ENCODE results near the gene RIPK1. TPM values are rescaled to one million over a fixed set of nuclear protein-coding genes. Genes with fewer than 3 reads are reported as not detected.

Gene RIPK1
- total and polyA plus RNA-seq, 2 donors (not counting 3 experiments of a cell fraction or from before 2014, with no cell fraction given) = 11.2 to 20.6 TPM

- dilution Hi-C loops (cut with MboI; ENCODE audit: extremely low pct_ligation_motif_present, low sequenced_read_pairs) = no loop called here
- FAIRE-seq = no peak
- TF ChIP-seq FOS (IDR thresholded peaks at IDR 0.05; ENCODE audit: borderline replicate concordance, insufficient read depth, low read length) = no peak
- TF ChIP-seq JUN (IDR thresholded peaks at IDR 0.05; ENCODE audit: borderline replicate concordance, insufficient read depth, insufficient read length, low read depth) = no peak
- Histone ChIP-seq H3K4me2 (ENCODE audit: insufficient read depth, low read length) (no peak overlapping the region), H3K4me3 (replicated peaks in 1 of 3; ENCODE audit: insufficient read depth in 1 of 3, low read depth in 1 of 3, low read length in 3 of 3) (no peak overlapping the region), H3K9me3 (replicated peaks; ENCODE audit: control insufficient read depth, insufficient read depth, low read length) (no peaks in the 10 kb centered on the region), H3K27ac (ENCODE audit: insufficient read depth, low read depth, low read length) (no peak overlapping the region), H3K27me3 (ENCODE audit: control insufficient read depth in 2 of 2, insufficient read depth in 2 of 2, low read length in 2 of 2) (peaks cover 0 to 2% of the 10 kb centered on the region in 2 experiments), H4K20me1 (replicated peaks; ENCODE audit: control insufficient read depth, extremely low read depth, insufficient read depth, low read length) (no peaks in the 10 kb centered on the region), H3K9ac (replicated peaks; ENCODE audit: extremely low read depth, insufficient read depth, low read length) (no peak overlapping the region), H3K36me3 (ENCODE audit: control insufficient read depth in 2 of 2, extremely low read depth in 1 of 2, insufficient read depth in 2 of 2, low read length in 2 of 2) (no peaks in the 10 kb centered on the region), H3K79me2 (ENCODE audit: control insufficient read depth, insufficient read depth, low read length) (no peaks in the 10 kb centered on the region), H3K9me1 (replicated peaks; ENCODE audit: control insufficient read depth, extremely low read depth, insufficient read depth, low read length) (no peaks in the 10 kb centered on the region), H3K4me1 (ENCODE audit: control insufficient read depth, extremely low read depth, insufficient read depth, low read length) (peaks cover 3% of the 10 kb centered on the region), H2AFZ (ENCODE audit: low read depth, low read length) (no peak overlapping the region)
- no TSS peak for BruUV-seq (replicated peaks)
- ChIA-PET CTCF (interaction anchor here (2.2 to 2.7 kb wide), 2 partner anchors 9 to 33 kb away, joined by 6 to 14 read pairs; no protein-coding TSS in a partner anchor), POLR2A (no interaction called here)
- no peak for DNase-seq (ENCODE audit: low read depth, low spot score)
- intact Hi-C loops (cut with micrococcal nuclease) = no loop called here
Measured at GRCh38 chr6:3035397-3035796, 32.9 kb upstream of the RIPK1 start.

DNA sequence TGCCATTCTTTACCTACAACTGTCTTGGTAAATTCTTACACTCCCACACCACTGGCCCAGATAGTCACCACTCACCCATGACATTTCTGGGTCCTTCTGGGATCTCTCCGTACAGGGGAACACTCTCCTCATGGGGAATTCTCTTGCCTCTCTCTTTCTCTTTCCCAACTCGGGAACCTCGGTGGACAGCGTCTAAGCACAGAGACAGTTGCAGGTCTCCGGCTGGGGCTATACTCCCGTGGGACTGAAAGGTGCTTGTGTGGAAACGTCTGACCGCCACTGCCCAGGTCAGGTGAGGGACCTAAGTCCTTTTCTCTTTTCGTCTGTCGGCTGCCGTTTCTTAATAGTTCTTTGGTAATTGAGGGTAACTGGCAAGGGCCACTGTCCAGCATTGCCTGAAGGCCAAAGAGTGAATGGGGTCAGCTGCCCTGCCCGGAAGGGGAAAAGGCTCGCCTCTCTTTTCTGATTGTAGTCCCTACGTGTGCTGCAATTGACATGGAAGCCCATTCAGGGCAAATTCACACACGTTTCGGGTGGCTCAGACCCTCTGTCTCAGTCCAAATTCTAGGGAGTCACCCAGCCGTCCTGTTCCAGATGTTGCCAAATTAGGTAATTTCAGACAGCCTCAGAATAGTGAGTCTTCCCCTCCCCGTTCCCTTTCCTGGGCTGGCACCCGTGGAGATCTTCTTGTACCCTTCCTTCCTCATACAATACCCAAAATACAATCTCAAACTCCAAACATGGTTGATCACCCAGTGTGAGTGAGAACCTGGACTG is 31.2 kb upstream of the RIPK1 start:
- H3K27ac ChIP-seq (ENCODE audit: insufficient read depth, low read depth, low read length) = no peak overlapping the region
- no peaks in the 10 kb centered on the region for H3K9me1 ChIP-seq (replicated peaks; ENCODE audit: control insufficient read depth, extremely low read depth, insufficient read depth, low read length)
- intact Hi-C loops (cut with micrococcal nuclease) (no loop called here), dilution Hi-C loops (cut with MboI; ENCODE audit: extremely low pct_ligation_motif_present, low sequenced_read_pairs) (no loop called here)
- no peaks in the 10 kb centered on the region for H3K79me2 ChIP-seq (ENCODE audit: control insufficient read depth, insufficient read depth, low read length)
- ChIA-PET CTCF (interaction anchor here (2.7 kb wide), 1 partner anchor 35 kb away, joined by 14 read pairs; no protein-coding TSS in a partner anchor), POLR2A (no interaction called here)
- no peaks in the 10 kb centered on the region for H3K36me3 ChIP-seq (ENCODE audit: control insufficient read depth in 2 of 2, extremely low read depth in 1 of 2, insufficient read depth in 2 of 2, low read length in 2 of 2)
- H2AFZ ChIP-seq (ENCODE audit: low read depth, low read length) = no peak overlapping the region
- DNase-seq (ENCODE audit: low read depth, low spot score) (no peak), FAIRE-seq (no peak)
- H3K9ac ChIP-seq (replicated peaks; ENCODE audit: extremely low read depth, insufficient read depth, low read length) = no peak overlapping the region
- no peaks in the 10 kb centered on the region for H3K27me3 ChIP-seq (ENCODE audit: control insufficient read depth in 2 of 2, insufficient read depth in 2 of 2, low read length in 2 of 2)
- no peak overlapping the region for H3K4me3 ChIP-seq (replicated peaks in 1 of 3; ENCODE audit: insufficient read depth in 1 of 3, low read depth in 1 of 3, low read length in 3 of 3)
- H3K9me3 ChIP-seq (replicated peaks; ENCODE audit: control insufficient read depth, insufficient read depth, low read length) = no peaks in the 10 kb centered on the region
- BruUV-seq (replicated peaks) = no TSS peak
- H3K4me2 ChIP-seq (ENCODE audit: insufficient read depth, low read length) = no peak overlapping the region
- peaks cover 3% of the 10 kb centered on the region for H3K4me1 ChIP-seq (ENCODE audit: control insufficient read depth, extremely low read depth, insufficient read depth, low read length)
- TF ChIP-seq EZH2 (IDR thresholded peaks at IDR 0.05; ENCODE audit: borderline replicate concordance, low read depth, low read length, severe bottlenecking) (no peak), MAX (IDR thresholded peaks at IDR 0.05; ENCODE audit: insufficient read depth, insufficient read length) (no peak), POLR2A (IDR thresholded peaks at IDR 0.05; ENCODE audit: low read depth, low read length) (no peak), POLR2AphosphoS5 (IDR thresholded peaks at IDR 0.05; ENCODE audit: insufficient read depth, low read depth, low read length) (no peak), JUN (IDR thresholded peaks at IDR 0.05; ENCODE audit: borderline replicate concordance, insufficient read depth, insufficient read length, low read depth) (no peak), GATA2 (IDR thresholded peaks at IDR 0.05; ENCODE audit: insufficient read depth, insufficient read length, low read depth, low read length) (no peak), CTCF (IDR thresholded peaks at IDR 0.05; ENCODE audit: extremely low read depth in 1 of 2, insufficient read depth in 1 of 2, low read depth in 1 of 2, low read length in 2 of 2) (no peak), MYC (IDR thresholded peaks at IDR 0.05; ENCODE audit: low read depth, low read length) (no peak), FOS (IDR thresholded peaks at IDR 0.05; ENCODE audit: borderline replicate concordance, insufficient read depth, low read length) (no peak)
- H4K20me1 ChIP-seq (replicated peaks; ENCODE audit: control insufficient read depth, extremely low read depth, insufficient read depth, low read length) = no peaks in the 10 kb centered on the region
